Testis (tissue), 2 donors: ENCODE results near the gene PAK5.

Source experiments
- POLR2A ChIP-seq: fragments of 450-650 bp; IDR thresholded peaks from one replicate; pipeline ENCODE4 v1.6.1; 2017; ENCODE audit warnings: antibody characterized with exemption, mild to moderate bottlenecking, moderate library complexity
- TF ChIP-seq, protein P1 (sequence below), 3 experiments: fragments of 450-650 bp in 2 of 3; fragments of 200-600 bp in 1 of 3; sonication (generic) in 1 of 3; IDR thresholded peaks; one replicate each; pipeline ENCODE4 v1.5.1; 2016 to 2019; ENCODE audit warnings: antibody characterized with exemption in 3 of 3, mild to moderate bottlenecking in 2 of 3, moderate library complexity in 1 of 3

DNA sequence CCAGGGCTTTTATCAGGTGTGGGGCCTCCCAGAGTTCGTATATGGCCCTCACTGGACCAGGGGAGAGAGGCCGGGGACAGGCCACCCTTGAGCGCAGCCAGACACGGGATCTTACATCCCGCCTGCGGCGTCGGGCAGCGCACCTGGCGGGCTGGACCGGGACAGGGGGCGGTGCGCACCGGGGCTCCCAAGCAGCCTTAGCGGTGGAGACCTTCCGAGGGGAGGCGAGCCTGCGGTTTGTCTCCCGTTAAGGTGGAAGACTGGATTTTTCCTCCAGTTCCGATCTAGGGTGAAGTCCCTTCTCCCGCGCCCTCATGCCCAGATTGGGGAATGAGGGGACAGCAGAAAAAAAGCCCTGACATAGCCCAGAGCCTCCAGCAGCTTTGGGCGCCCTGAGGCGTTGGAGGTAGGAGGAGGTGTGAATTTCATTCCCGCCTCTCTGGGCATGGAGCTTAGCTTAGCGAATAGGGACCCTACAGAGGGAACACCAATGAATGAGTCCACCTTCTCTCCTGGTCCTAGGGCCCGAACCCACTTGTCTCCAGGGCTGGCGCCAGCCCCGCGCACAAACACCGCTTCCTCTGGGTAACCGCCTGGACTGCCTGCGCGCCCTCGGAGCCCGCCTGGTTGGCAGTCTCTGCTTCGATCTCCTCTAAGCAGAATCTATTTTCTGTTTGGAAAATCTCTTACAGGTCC lies 331.2 kb downstream of the PAK5 start:
- TF ChIP-seq, protein P1, sequence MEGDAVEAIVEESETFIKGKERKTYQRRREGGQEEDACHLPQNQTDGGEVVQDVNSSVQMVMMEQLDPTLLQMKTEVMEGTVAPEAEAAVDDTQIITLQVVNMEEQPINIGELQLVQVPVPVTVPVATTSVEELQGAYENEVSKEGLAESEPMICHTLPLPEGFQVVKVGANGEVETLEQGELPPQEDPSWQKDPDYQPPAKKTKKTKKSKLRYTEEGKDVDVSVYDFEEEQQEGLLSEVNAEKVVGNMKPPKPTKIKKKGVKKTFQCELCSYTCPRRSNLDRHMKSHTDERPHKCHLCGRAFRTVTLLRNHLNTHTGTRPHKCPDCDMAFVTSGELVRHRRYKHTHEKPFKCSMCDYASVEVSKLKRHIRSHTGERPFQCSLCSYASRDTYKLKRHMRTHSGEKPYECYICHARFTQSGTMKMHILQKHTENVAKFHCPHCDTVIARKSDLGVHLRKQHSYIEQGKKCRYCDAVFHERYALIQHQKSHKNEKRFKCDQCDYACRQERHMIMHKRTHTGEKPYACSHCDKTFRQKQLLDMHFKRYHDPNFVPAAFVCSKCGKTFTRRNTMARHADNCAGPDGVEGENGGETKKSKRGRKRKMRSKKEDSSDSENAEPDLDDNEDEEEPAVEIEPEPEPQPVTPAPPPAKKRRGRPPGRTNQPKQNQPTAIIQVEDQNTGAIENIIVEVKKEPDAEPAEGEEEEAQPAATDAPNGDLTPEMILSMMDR (IDR thresholded peaks at IDR 0.05) = no peak
- TF ChIP-seq POLR2A = no peak
